HL-60/S4 (cell line): ENCODE results near the gene SULT1A4.
"Not testable (repeated sequence)": the region's sequence is repeated elsewhere in the genome, so short reads cannot be mapped to it uniquely, and the experiment has no call there.

Experiments
- in situ Hi-C: fragments of 300-500 bp; cut with MboI; formaldehyde crosslinking; loops from 2 replicates; pipeline ENCODE4 v1.14.3; 2022; ENCODE audit warnings: low sequenced_read_pairs

SULT1A4 gene

GRCh38 chr16:29459706-29460646 is at the start of gene SULT1A4:
Gene SULT1A4 (plus strand): TSS chr16:29459913. CDS start chr16:29461386, 1,473 bp downstream.
- in situ Hi-C loops = not testable (repeated sequence)

DNA sequence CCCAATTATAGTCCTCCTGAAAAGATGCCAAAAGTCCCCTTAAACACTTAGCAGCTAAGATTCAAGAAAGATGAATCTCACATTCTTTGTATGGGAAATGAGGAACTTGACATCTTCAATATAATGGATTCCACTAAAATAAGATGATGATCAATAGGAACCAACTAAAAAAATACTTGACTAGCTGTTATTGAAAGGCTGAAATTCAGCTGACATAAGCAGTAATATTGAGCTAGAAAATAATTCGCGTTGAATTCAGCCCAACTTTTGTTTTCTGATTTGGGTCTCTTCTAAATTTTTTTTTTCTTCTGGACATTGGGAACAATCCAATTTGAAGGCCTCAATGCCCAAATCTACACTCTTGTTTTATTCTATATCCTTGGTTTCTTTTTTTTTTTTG is 36.1 kb upstream of the SULT1A4 start:
- in situ Hi-C loops = not testable (repeated sequence)

- in situ Hi-C loops = not testable (repeated sequence)
These were observed 34.3 kb upstream of the SULT1A4 start for GRCh38 chr16:29425390-29425789.

- in situ Hi-C loops = not testable (repeated sequence)
These were observed 6.0 kb upstream of the SULT1A4 start for GRCh38 chr16:29453754-29454153.

- in situ Hi-C loops = not testable (repeated sequence)
These were observed 5.4 kb upstream of the SULT1A4 start, which contains the start of the genes BOLA2 and SLX1B for GRCh38 chr16:29454269-29454668. Gene BOLA2 (minus strand): TSS chr16:29454351. CDS start chr16:29454253, 98 bp downstream. Gene SLX1B (plus strand): TSS chr16:29454533.

- in situ Hi-C loops = not testable (repeated sequence)
These were observed 4.9 kb upstream of the SULT1A4 start for GRCh38 chr16:29454828-29455227.

- in situ Hi-C loops = not testable (repeated sequence)
These were observed 2.1 kb upstream of the SULT1A4 start for GRCh38 chr16:29457660-29458059.

DNA sequence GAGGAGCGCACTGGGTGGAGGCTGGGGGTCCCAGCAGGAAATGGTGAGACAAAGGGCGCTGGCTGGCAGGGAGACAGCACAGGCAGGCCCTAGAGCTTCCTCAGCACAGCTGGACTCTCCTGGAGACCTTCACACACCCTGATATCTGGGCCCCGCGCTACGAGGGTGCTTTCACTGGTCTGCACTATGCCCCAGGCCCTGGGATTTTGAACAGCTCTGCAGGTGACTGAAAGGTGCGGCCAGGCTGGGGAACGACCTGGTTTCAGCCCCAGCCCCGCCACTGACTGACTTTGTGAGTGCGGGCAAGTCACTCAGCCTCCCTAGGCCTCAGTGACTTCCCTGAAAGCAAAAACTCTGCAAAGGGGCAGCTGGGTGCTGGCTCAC is 926 bp downstream of the SULT1A4 start:
- in situ Hi-C loops = not testable (repeated sequence)

GRCh38 chr16:29465985-29466824 is 6.5 kb downstream of the SULT1A4 start:
- in situ Hi-C loops = not testable (repeated sequence)

- in situ Hi-C loops = not testable (repeated sequence)
These were observed 7.2 kb downstream of the SULT1A4 start for GRCh38 chr16:29466904-29467303.

DNA sequence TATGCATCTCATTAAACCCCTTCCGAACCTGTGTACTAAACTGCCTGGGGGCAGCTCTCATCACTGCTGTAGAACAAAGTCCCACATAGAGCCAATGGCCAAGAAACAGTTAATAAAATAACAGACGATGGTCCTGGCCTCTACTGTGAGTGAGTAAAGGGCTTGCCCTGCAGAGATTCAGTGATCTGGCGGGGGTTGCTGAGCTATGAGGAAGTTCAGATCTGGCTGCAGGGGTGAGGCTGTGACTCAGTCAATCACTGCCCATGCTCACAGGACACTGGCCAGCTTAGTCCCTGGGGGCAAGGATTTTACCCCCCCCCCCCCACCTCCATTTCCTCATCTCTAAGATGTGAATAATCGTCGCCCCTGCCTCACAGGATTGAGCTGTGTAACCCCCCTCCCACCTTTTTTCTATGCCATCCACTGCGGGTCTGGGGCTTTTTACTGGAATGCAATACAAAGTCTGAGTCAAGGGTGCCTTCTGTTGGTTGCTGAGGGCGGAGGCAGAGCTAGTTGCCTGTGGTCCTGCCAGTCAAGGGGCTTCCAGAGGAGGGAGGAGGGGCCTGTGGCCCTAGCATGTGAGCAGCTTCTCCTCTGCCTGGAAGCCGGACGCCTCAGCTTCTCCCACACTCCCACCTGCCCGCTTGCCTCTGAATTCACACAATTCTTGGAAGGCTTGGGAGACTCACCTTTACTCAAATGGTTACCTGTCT is 8.1 kb downstream of the SULT1A4 start:
- in situ Hi-C loops = not testable (repeated sequence)

GRCh38 chr16:29469660-29470059 is 9.9 kb downstream of the SULT1A4 start:
- in situ Hi-C loops = not testable (repeated sequence)

DNA sequence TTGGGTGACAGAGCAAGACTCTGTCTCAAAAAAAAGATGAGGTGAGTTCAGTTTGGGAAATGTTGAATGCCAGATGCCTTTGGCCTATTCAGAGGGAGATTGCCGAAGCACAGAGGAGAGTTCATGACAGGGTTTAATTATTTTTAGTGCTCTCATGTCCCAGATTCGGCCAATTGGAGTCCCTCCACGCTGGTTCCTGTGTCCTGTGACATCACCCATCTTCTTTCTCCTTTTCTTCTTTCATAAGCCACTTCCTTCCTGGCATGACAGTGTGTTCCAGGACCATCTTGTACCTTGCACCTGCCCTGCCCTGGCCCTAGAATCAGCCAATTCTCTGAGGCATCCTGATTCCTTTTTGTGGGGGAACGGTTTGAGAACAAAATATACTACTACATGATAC is 12.4 kb downstream of the SULT1A4 start:
- in situ Hi-C loops = not testable (repeated sequence)

DNA sequence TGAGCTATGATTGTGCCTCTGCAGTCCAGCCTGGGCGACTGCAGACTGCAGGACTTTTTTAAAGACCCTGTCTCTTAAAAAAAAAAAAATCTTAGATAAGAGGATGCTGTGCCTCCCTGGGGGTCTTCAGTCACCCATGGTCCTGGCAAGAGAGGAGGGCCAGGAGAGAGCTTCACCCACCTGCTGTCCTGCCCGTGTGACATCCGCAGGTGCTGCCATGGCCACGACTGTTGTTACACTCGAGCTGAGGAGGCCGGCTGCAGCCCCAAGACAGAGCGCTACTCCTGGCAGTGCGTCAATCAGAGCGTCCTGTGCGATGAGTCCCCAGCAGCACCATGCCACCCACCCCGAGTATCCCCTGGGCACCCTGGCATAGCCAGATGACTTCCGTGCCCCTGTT is 22.6 kb downstream of the SULT1A4 start:
- in situ Hi-C loops = not testable (repeated sequence)

- in situ Hi-C loops = not testable (repeated sequence)
These were observed 46.6 kb downstream of the SULT1A4 start, which contains the start of gene NPIPB12 for GRCh38 chr16:29506308-29506707. Gene NPIPB12 (minus strand): TSS chr16:29506408.
